Kidney epithelial cell (primary cell): ENCODE data around the gene UHMK1. TPM values are rescaled to one million over a fixed set of nuclear protein-coding genes. Genes with fewer than 3 reads are reported as not detected.
A peak's percentile ranks its signal among the peaks of the same experiment; 100 is the strongest.
"Not testable (repeated sequence)": the region's sequence is repeated elsewhere in the genome, so short reads cannot be mapped to it uniquely, and the experiment has no call there.

ENCODE experiments used
- DNase-seq: peaks from one replicate; pipeline ENCODE4 v3.0.0-alpha.2; 2010; ENCODE audit warnings: low read depth
- H3K27me3 ChIP-seq: 2 replicates; pipeline ENCODE4 v1.6.0; 2011; ENCODE audit warnings: low read length; ENCODE audit not compliant: control insufficient read depth, insufficient read depth
- H3K36me3 ChIP-seq: 2 replicates; pipeline ENCODE4 v1.5.1; 2011; ENCODE audit warnings: low read length; ENCODE audit not compliant: control insufficient read depth, insufficient read depth
- H3K4me3 ChIP-seq: 2 replicates; pipeline ENCODE4 v1.5.1; 2011; ENCODE audit warnings: low read depth, mild to moderate bottlenecking, control low read depth, low read length
- total RNA-seq: library from RNA; depleted of rRNA; stranded (reverse); fragments of >200 nt; gene quantifications from 2 replicates; pipeline ENCODE4 v1.2.3, GENCODE V29; 2015
- TF ChIP-seq, protein P1 (sequence below): IDR thresholded peaks from 2 replicates; pipeline ENCODE4 v1.5.1; 2011; ENCODE audit warnings: mild to moderate bottlenecking, moderate library complexity, low read length, control low read depth, inconsistent platforms; ENCODE audit not compliant: insufficient read depth, poor library complexity, severe bottlenecking

Gene UHMK1
- total RNA-seq, 1 donor from 2014 or later, result 61.2 TPM

DNA sequence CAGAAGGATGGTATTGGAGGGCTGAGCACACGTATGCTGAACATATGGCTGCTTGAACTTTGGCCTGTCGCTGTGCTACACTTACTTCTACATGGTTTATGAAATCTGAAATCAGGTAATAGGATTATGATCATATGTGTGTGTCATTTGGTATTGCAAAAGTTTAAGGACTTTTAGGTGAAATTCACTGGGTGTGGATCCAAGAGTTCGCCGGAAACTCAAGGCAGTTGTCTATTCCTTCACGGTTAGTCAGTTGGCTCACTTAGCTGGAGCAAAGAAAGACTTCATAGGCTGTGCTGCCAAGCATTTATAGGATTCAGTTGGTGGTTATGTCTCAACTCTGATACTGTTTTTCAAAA lies 64.8 kb downstream of the UHMK1 start:
- peak overlapping the region; percentile 80 for H3K4me3 ChIP-seq
- TF ChIP-seq, protein P1, sequence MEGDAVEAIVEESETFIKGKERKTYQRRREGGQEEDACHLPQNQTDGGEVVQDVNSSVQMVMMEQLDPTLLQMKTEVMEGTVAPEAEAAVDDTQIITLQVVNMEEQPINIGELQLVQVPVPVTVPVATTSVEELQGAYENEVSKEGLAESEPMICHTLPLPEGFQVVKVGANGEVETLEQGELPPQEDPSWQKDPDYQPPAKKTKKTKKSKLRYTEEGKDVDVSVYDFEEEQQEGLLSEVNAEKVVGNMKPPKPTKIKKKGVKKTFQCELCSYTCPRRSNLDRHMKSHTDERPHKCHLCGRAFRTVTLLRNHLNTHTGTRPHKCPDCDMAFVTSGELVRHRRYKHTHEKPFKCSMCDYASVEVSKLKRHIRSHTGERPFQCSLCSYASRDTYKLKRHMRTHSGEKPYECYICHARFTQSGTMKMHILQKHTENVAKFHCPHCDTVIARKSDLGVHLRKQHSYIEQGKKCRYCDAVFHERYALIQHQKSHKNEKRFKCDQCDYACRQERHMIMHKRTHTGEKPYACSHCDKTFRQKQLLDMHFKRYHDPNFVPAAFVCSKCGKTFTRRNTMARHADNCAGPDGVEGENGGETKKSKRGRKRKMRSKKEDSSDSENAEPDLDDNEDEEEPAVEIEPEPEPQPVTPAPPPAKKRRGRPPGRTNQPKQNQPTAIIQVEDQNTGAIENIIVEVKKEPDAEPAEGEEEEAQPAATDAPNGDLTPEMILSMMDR, result no peak
- no peak for DNase-seq
- H3K36me3 ChIP-seq, result no peaks in the 10 kb centered on the region
- H3K27me3 ChIP-seq, result no peaks in the 10 kb centered on the region

DNA sequence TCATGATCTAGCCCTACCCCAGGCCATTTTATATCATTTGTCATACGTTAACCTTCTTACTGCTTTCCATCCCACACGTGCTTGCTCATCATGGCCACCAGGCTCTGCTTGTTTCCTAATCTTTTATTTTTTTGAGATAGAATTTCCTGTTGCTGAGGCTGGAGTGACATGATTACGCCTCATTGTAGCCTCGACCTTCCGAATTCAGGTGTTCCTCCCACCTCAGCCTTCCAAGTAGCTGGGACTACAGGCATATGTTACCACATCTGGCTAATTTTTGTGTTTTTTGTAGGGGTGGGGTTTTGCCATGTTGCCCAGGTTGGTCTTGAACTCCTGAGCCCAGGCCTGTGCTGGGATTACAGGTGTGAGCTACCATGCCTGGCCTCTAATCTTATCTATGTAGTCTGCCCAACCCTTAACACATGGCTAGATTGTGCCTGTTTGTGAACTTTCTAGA lies 67.2 kb downstream of the UHMK1 start:
- H3K36me3 ChIP-seq, result no peaks in the 10 kb centered on the region
- TF ChIP-seq, protein P1, result no peak
- H3K4me3 ChIP-seq, result no peak overlapping the region
- no peaks in the 10 kb centered on the region for H3K27me3 ChIP-seq
- DNase-seq, result no peak

DNA sequence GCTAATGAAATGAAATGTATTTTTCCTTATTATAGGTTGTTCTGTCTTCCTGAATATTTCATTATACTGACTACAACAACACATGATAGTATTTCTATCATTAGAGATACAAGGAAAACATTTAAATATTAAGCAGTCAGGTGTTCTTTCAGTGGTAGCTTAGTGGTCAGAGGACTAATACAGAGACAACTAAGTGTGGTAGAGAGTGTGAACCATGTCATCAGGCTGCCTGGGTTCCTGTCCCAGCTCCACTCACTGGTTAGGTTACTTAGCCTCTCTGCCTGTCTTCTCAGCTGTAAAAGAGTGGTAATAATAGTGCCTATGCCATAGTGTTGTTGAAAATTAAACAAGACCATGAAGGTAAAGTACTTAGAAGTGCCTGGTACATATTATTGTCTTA lies 67.8 kb downstream of the UHMK1 start:
- Histone ChIP-seq H3K27me3 (no peaks in the 10 kb centered on the region), H3K36me3 (no peaks in the 10 kb centered on the region), H3K4me3 (no peak overlapping the region)
- no peak for DNase-seq
- TF ChIP-seq, protein P1, result no peak

DNA sequence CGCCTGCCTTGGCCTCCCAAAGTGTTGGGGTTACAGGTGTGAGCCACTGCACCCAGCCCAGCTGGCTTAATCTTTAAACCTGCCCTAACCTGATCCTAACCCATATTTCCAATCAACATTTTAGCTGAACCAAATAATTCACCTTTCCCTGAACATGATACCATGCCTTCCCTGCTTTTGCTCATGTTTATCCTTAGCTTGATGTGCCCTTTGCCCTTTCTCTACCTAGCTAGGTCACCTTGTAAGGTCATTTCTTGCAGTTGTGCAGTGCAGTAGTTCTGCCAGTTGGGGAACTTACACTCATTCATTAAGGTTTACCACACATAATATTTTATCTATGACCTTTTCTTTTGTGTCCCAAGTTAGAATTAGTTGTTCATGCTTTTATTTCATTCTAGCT lies 69.3 kb downstream of the UHMK1 start:
- no peak overlapping the region for H3K4me3 ChIP-seq
- DNase-seq, result no peak
- H3K36me3 ChIP-seq, result no peaks in the 10 kb centered on the region
- H3K27me3 ChIP-seq, result no peaks in the 10 kb centered on the region
- TF ChIP-seq, protein P1, result no peak

DNA sequence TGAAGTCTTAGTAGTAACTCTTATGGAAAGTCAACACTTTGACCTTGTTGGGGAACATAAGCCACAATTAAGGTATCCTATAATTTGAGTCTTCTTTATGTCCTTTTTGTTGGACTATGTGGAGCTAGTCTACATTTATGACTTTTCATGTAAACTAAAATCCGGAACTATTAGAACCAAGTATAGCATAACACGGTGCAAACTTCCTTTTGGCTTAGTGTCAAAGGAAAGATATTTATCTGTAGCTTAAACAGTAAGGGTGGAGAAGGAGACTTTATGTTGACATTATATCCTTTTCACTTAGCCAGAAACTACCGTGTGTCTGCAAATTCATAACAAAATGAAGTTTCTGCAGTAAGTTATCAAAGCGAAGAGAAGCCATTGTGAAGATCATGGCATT lies 71.2 kb downstream of the UHMK1 start:
- Histone ChIP-seq H3K36me3 (no peaks in the 10 kb centered on the region), H3K4me3 (no peak overlapping the region), H3K27me3 (no peaks in the 10 kb centered on the region)
- no peak for DNase-seq
- TF ChIP-seq, protein P1, result no peak

DNA sequence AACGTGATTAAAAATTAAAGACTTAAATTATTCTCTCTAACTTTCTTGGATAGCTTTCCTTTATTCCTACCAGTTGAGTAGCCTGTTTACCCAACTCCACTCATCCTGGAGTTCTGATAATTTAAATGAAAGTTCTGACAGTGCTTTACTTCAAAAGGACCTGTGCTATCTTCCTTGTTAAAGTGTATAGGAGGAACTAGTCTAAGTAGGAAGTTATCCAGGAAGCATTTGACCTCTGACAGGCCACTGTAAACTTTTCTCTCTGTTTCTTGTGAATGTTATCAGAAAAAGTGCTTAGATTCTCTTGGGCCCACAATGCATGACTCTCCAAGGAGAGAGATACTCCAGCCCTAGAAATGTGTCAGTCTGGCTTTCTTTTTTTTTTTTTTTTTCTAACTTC lies 73.1 kb downstream of the UHMK1 start:
- no peaks in the 10 kb centered on the region for H3K27me3 ChIP-seq
- no peak for DNase-seq
- no peak overlapping the region for H3K4me3 ChIP-seq
- H3K36me3 ChIP-seq, result no peaks in the 10 kb centered on the region
- TF ChIP-seq, protein P1, result no peak

DNA sequence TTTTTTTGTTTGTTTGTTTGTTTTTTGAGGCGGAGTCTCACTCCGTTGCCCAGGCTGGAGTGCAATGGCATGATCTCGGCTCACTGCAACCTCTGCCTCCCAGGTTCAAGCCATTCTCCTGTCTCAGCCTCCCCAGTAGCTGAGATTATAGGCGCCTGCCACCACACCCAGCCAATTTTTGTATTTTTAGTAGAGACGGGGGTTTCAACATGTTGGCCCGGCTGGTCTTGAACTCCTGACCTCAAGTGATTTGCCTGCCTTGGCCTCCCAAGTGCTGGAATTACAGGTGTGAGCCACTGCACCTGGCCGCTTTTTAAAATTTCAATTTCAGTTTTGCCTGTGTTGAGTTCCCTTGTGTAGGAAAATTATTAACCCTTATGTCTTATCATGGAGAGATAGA lies 73.5 kb downstream of the UHMK1 start:
- DNase-seq, H3K36me3 ChIP-seq, H3K27me3 ChIP-seq, H3K4me3 ChIP-seq: not testable (repeated sequence)
